Activated CD8-positive, alpha-beta T cell treated with anti-CD3 and anti-CD28 coated beads for 36 hours (primary cell): ENCODE results near the gene ATP8A1. TPM values are rescaled to one million over a fixed set of nuclear protein-coding genes. Genes with fewer than 3 reads are reported as not detected.

ENCODE experiments used
- ATAC-seq: fragments of 200-7000 bp; cut with Tn5 transposase; one replicate; pipeline ENCODE4 v1.10.0; 2021; ENCODE audit warnings: mild to moderate bottlenecking, moderate library complexity
- CTCF ChIA-PET: fragments of 350-600 bp; sonication (Branson Sonifier 250); formaldehyde crosslinking; loops from one replicate; lab custom pipeline; 2021; ENCODE audit warnings: antibody characterized with exemption; lab: Charles Lee
- POLR2A ChIA-PET: fragments of 350-600 bp; sonication (Branson Sonifier 250); formaldehyde crosslinking; loops from one replicate; lab custom pipeline; 2021; ENCODE audit warnings: antibody characterized with exemption; lab: Charles Lee
- DNase-seq: peaks from one replicate; pipeline ENCODE4 v3.0.0-alpha.2; 2020
- H3K27ac Mint-ChIP-seq: one replicate; pipeline ENCODE4 v1.8.0; 2021; ENCODE audit warnings: mild to moderate bottlenecking, mixed read lengths
- H3K27me3 Mint-ChIP-seq: one replicate; pipeline ENCODE4 v1.8.0; 2021; ENCODE audit warnings: mixed read lengths
- H3K36me3 Mint-ChIP-seq: one replicate; pipeline ENCODE4 v1.8.0; 2021; ENCODE audit warnings: low read depth, mixed read lengths
- H3K4me1 Mint-ChIP-seq: one replicate; pipeline ENCODE4 v1.8.0; 2021; ENCODE audit warnings: low read depth, mixed read lengths
- H3K4me3 Mint-ChIP-seq: one replicate; pipeline ENCODE4 v1.8.0; 2021; ENCODE audit warnings: mild to moderate bottlenecking, moderate library complexity, mixed read lengths
- H3K9me3 Mint-ChIP-seq: one replicate; pipeline ENCODE4 v1.8.0; 2021; ENCODE audit warnings: mixed read lengths
- CTCF ChIP-seq: fragments of 200-600 bp; IDR thresholded peaks from one replicate; pipeline ENCODE4 v1.8.0; 2022; ENCODE audit warnings: antibody characterized with exemption, mild to moderate bottlenecking
- intact Hi-C: fragments of 100-400 bp; cut with micrococcal nuclease; formaldehyde crosslinking; loops from one replicate; pipeline ENCODE4 v1.10.0; 2022
- total RNA-seq, 2 experiments: library from RNA; stranded (reverse); gene quantifications; one replicate each; pipeline ENCODE4 v1.2.3, GENCODE V29; 2021

The ATP8A1 gene
- total RNA-seq, 2 experiments from 2014 or later = 28.1 to 30.7 TPM

- no peak for TF ChIP-seq CTCF
- no peak overlapping the region for H3K4me3 Mint-ChIP-seq
- peak overlapping the region; percentile 45 for H3K27ac Mint-ChIP-seq
- no peak for ATAC-seq
- H3K9me3 Mint-ChIP-seq = no peaks in the 10 kb centered on the region
- ChIA-PET POLR2A (interaction anchor here (0.7 kb wide), 1 partner anchor 33 kb away, joined by 3 read pairs; no protein-coding TSS in a partner anchor), CTCF (no interaction called here)
- H3K4me1 Mint-ChIP-seq = peaks cover 4% of the 10 kb centered on the region
- intact Hi-C loops = no loop called here
- peaks cover 9% of the 10 kb centered on the region for H3K36me3 Mint-ChIP-seq
- DNase-seq = no peak
- H3K27me3 Mint-ChIP-seq = no peaks in the 10 kb centered on the region
These were observed 174.2 kb downstream of the ATP8A1 start for GRCh38 chr4:42482516-42483327.

- H3K36me3 Mint-ChIP-seq = peaks cover 9% of the 10 kb centered on the region
- H3K9me3 Mint-ChIP-seq = no peaks in the 10 kb centered on the region
- CTCF ChIA-PET = no interaction called here
- peaks cover 4% of the 10 kb centered on the region for H3K4me1 Mint-ChIP-seq
- no peaks in the 10 kb centered on the region for H3K27me3 Mint-ChIP-seq
- POLR2A ChIA-PET = no interaction called here
- intact Hi-C loops = no loop called here
- TF ChIP-seq CTCF = no peak
- H3K27ac Mint-ChIP-seq = no peak overlapping the region
- ATAC-seq (no peak), DNase-seq (no peak)
- no peak overlapping the region for H3K4me3 Mint-ChIP-seq
These were observed 176.2 kb downstream of the ATP8A1 start for GRCh38 chr4:42480717-42481116.

GRCh38 chr4:42480281-42480680, 176.6 kb downstream of the ATP8A1 start:
- CTCF ChIA-PET = no interaction called here
- intact Hi-C loops = no loop called here
- peaks cover 9% of the 10 kb centered on the region for H3K36me3 Mint-ChIP-seq

GRCh38 chr4:42478946-42479345, 178.0 kb downstream of the ATP8A1 start:
- DNase-seq = no peak
- CTCF ChIA-PET = no interaction called here
- H3K9me3 Mint-ChIP-seq = no peaks in the 10 kb centered on the region
- POLR2A ChIA-PET = no interaction called here
- TF ChIP-seq CTCF = no peak
- H3K27me3 Mint-ChIP-seq = no peaks in the 10 kb centered on the region
- H3K27ac Mint-ChIP-seq = no peak overlapping the region
- no peak for ATAC-seq
- intact Hi-C loops = no loop called here
- peaks cover 4% of the 10 kb centered on the region for H3K4me1 Mint-ChIP-seq
- H3K4me3 Mint-ChIP-seq = no peak overlapping the region
- H3K36me3 Mint-ChIP-seq = peaks cover 12% of the 10 kb centered on the region

More at GRCh38 chr4:42480281-42480680, 176.6 kb downstream of the ATP8A1 start:
- no peak for DNase-seq
- Mint-ChIP-seq H3K4me3 (no peak overlapping the region), H3K27me3 (no peaks in the 10 kb centered on the region), H3K27ac (no peak overlapping the region), H3K4me1 (peaks cover 4% of the 10 kb centered on the region), H3K9me3 (no peaks in the 10 kb centered on the region)
- no peak for TF ChIP-seq CTCF
- no peak for ATAC-seq
- POLR2A ChIA-PET = no interaction called here

GRCh38 chr4:42478509-42478908, 178.4 kb downstream of the ATP8A1 start:
- no peaks in the 10 kb centered on the region for H3K9me3 Mint-ChIP-seq
- ATAC-seq (no peak), DNase-seq (no peak)
- ChIA-PET POLR2A (no interaction called here), CTCF (interaction anchor here (0.7 to 1.0 kb wide), 3 partner anchors 11 to 196 kb away, joined by 3 read pairs; no protein-coding TSS in a partner anchor)
- TF ChIP-seq CTCF = no peak
- peaks cover 2% of the 10 kb centered on the region for H3K4me1 Mint-ChIP-seq
- no peak overlapping the region for H3K4me3 Mint-ChIP-seq
- intact Hi-C loops = no loop called here
- H3K36me3 Mint-ChIP-seq = peaks cover 12% of the 10 kb centered on the region
- no peaks in the 10 kb centered on the region for H3K27me3 Mint-ChIP-seq
- H3K27ac Mint-ChIP-seq = no peak overlapping the region
